IMR-90 (cell line): ENCODE data around the gene CHMP1A.

Experiments used
- CTCF ChIP-seq: conservative IDR thresholded peaks from 2 replicates; pipeline ENCODE4 v1.5.1; 2012; ENCODE audit warnings: mild to moderate bottlenecking, low read depth, low read length, improper control_type of control experiment
- NFE2L2 ChIP-seq: fragments of 150-350 bp; IDR thresholded peaks from 2 replicates; pipeline ENCODE4 v1.6.1; 2016; ENCODE audit warnings: low read depth, mild to moderate bottlenecking, low read length
- POLR2A ChIP-seq: IDR thresholded peaks from 2 replicates; pipeline ENCODE4 v1.6.1; 2012; ENCODE audit warnings: mild to moderate bottlenecking, low read depth, low read length
- SMC3 ChIP-seq: fragments of 150-350 bp; IDR thresholded peaks from 2 replicates; pipeline ENCODE4 v1.6.1; 2016; ENCODE audit warnings: low read depth, mild to moderate bottlenecking, antibody characterized with exemption, low read length, moderate library complexity
- USF2 ChIP-seq: fragments of 150-350 bp; IDR thresholded peaks from 2 replicates; pipeline ENCODE4 v1.6.1; 2017; ENCODE audit warnings: mild to moderate bottlenecking, antibody characterized with exemption, low read length, low read depth

GRCh38 chr16:89688395-89688794 is 30.9 kb upstream of the CHMP1A start:
- TF ChIP-seq POLR2A (no peak), CTCF (no peak), SMC3 (no peak), USF2 (no peak), NFE2L2 (no peak)
